Adrenal gland (tissue), 5 donors: ENCODE results near the gene IQGAP2.

Experiments
- POLR2A ChIP-seq, 2 donors: fragments of 450-650 bp; IDR thresholded peaks; one replicate each; pipeline ENCODE4 v1.6.1; 2017; ENCODE audit warnings: antibody characterized with exemption in 2 of 2, mild to moderate bottlenecking in 2 of 2, moderate library complexity in 1 of 2
- TF ChIP-seq, protein P1 (sequence below), 6 experiments: fragments of 450-650 bp in 4 of 6; fragments of 200-600 bp in 2 of 6; sonication (generic) in 1 of 6; IDR thresholded peaks; 1 replicate in 5 of 6; 2 replicates in 1 of 6; pipeline versions ENCODE4 v1.5.1 to v1.8.0; 2016 to 2021; ENCODE audit warnings: antibody characterized with exemption in 6 of 6, mild to moderate bottlenecking in 2 of 6, moderate library complexity in 1 of 6
- donor health status: DM: no; HTN: no; CAD: no.

DNA sequence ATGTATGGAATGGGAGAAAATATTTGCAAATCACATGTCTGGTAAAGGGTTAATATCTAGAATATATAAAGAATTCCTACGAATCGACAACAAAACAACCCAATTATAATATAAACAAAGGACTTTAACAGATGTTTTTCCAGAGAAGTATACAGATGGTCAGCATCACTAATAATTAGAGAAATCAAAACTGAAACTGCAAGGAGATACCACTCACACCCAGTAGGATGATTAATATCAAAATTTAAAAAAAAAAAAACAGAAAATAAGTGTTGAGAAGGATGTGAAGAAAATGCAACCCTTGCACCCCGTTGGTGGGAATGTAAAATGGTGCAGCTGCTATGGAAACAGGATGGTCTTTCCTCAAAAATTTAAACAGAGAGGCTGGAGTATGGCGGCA is 278.2 kb downstream of the IQGAP2 start:
- TF ChIP-seq, protein P1, sequence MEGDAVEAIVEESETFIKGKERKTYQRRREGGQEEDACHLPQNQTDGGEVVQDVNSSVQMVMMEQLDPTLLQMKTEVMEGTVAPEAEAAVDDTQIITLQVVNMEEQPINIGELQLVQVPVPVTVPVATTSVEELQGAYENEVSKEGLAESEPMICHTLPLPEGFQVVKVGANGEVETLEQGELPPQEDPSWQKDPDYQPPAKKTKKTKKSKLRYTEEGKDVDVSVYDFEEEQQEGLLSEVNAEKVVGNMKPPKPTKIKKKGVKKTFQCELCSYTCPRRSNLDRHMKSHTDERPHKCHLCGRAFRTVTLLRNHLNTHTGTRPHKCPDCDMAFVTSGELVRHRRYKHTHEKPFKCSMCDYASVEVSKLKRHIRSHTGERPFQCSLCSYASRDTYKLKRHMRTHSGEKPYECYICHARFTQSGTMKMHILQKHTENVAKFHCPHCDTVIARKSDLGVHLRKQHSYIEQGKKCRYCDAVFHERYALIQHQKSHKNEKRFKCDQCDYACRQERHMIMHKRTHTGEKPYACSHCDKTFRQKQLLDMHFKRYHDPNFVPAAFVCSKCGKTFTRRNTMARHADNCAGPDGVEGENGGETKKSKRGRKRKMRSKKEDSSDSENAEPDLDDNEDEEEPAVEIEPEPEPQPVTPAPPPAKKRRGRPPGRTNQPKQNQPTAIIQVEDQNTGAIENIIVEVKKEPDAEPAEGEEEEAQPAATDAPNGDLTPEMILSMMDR (IDR thresholded peaks at IDR 0.05) = no peak
- no peak for TF ChIP-seq POLR2A (IDR thresholded peaks at IDR 0.05)
